ENCODE results near the gene GCK. TPM values are rescaled to one million over a fixed set of nuclear protein-coding genes. Genes with fewer than 3 reads are reported as not detected.

The GCK gene
- total RNA-seq, 1 experiment from 2014 or later: not detected

DNA sequence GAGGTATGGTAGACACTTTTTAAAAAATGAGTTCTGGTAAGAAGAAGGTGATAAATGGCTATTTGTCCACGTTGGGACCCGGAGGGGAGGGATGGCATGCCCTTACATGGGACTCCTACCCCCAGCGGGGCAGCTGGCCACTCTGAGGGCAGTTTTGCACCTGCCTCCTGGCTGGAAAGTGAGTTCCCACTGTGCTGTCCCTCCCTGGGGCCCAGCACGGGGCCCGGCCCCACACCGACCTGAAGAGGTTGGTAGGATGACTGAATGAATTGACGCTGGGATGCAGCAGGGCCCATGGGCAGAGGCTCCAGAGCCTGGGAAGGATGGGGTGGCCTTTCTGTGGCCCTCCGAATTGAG lies 85.7 kb downstream of the GCK start:
- Histone ChIP-seq H4K20me1 (ENCODE audit: low read length) (no peaks in the 10 kb centered on the region), H3K9me3 (ENCODE audit: low read length) (no peaks in the 10 kb centered on the region), H3K27ac (ENCODE audit: low read length) (no peak overlapping the region), H3K9ac (ENCODE audit: low read length) (no peak overlapping the region), H3F3A (ENCODE audit: low read length, unreplicated experiment) (no peaks in the 10 kb centered on the region), H3K27me3 (ENCODE audit: low read length) (no peaks in the 10 kb centered on the region), H3K4me2 (ENCODE audit: low read length) (no peak overlapping the region), H3K4me3 (ENCODE audit: low read length) (no peak overlapping the region), H3K79me2 (ENCODE audit: low read length) (no peaks in the 10 kb centered on the region), H3K4me1 (ENCODE audit: insufficient read depth, low read length) (no peaks in the 10 kb centered on the region), H2AFZ (ENCODE audit: low read length) (no peak overlapping the region), H3K9me2 (replicated peaks; ENCODE audit: low read length) (no peaks in the 10 kb centered on the region), H3K36me3 (ENCODE audit: low read depth, low read length) (no peaks in the 10 kb centered on the region)
- ATAC-seq (no peak), DNase-seq (no peak)
- TF ChIP-seq EZH2 (IDR thresholded peaks at IDR 0.05; ENCODE audit: low read length, unreplicated experiment) (no peak), CTCF (conservative IDR thresholded peaks at IDR 0.05; ENCODE audit: low read depth, low read length) (no peak), EZH2phosphoT487 (IDR thresholded peaks at IDR 0.05; ENCODE audit: borderline replicate concordance, low read length) (no peak)
- ChIA-PET POLR2A (ENCODE audit: unreplicated experiment) (no interaction called here), CTCF (no interaction called here)
- no TSS peak for BruUV-seq (replicated peaks)
- intact Hi-C loops (cut with micrococcal nuclease): no loop called here

DNA sequence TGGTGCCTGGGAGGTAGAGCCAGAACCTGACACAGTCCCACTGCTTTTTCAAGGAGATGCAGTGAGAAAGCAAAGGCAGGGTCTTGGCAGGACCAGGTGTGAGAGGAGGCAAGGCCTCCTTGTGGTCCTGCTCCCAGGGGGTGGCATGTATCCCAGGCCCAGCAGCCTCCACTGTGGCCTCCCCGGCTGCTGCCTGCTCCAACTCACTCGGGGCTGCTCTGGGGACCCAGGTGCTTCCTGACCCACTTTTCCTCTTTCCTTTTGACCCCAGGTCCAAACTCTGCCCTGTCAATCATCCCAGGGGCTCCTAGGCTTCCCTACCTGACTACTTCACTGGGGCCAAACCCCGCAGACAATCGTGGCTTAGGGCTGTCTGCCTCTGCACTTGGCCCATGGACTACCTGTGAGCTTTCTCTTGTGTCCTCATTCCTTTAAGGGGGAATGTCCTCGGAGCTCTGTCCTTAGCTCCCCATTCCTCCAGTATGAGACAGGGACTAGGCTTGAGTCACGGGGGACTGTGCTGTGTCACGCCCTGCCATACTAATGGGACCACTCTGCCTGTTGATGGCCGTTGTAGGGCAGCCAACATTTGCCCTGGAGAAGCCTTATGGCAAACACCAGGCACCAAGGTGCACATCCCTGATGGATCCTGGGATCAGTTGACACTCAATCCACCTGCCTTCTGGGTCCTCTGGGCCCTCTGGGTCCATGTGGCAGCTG lies 86.2 kb downstream of the GCK start:
- BruUV-seq (replicated peaks): no TSS peak
- intact Hi-C loops (cut with micrococcal nuclease): no loop called here
- no peaks in the 10 kb centered on the region for H3K79me2 ChIP-seq (ENCODE audit: low read length)
- H3K4me1 ChIP-seq (ENCODE audit: insufficient read depth, low read length): no peaks in the 10 kb centered on the region
- no peak overlapping the region for H3K4me3 ChIP-seq (ENCODE audit: low read length)
- no peaks in the 10 kb centered on the region for H4K20me1 ChIP-seq (ENCODE audit: low read length)
- H3K36me3 ChIP-seq (ENCODE audit: low read depth, low read length): no peaks in the 10 kb centered on the region
- no peaks in the 10 kb centered on the region for H3K27me3 ChIP-seq (ENCODE audit: low read length)
- ChIA-PET POLR2A (ENCODE audit: unreplicated experiment) (no interaction called here), CTCF (no interaction called here)
- no peak for TF ChIP-seq EZH2phosphoT487 (IDR thresholded peaks at IDR 0.05; ENCODE audit: borderline replicate concordance, low read length)
- no peak for TF ChIP-seq CTCF (conservative IDR thresholded peaks at IDR 0.05; ENCODE audit: low read depth, low read length)
- TF ChIP-seq EZH2 (IDR thresholded peaks at IDR 0.05; ENCODE audit: low read length, unreplicated experiment): no peak
- no peak overlapping the region for H3K27ac ChIP-seq (ENCODE audit: low read length)
- H3K4me2 ChIP-seq (ENCODE audit: low read length): no peak overlapping the region
- no peak for DNase-seq
- no peaks in the 10 kb centered on the region for H3K9me2 ChIP-seq (replicated peaks; ENCODE audit: low read length)
- no peak; the same call in 1 of the 2 replicates for ATAC-seq
- no peak overlapping the region for H3K9ac ChIP-seq (ENCODE audit: low read length)
- H3F3A ChIP-seq (ENCODE audit: low read length, unreplicated experiment): no peaks in the 10 kb centered on the region
- no peak overlapping the region for H2AFZ ChIP-seq (ENCODE audit: low read length)
- no peaks in the 10 kb centered on the region for H3K9me3 ChIP-seq (ENCODE audit: low read length)

DNA sequence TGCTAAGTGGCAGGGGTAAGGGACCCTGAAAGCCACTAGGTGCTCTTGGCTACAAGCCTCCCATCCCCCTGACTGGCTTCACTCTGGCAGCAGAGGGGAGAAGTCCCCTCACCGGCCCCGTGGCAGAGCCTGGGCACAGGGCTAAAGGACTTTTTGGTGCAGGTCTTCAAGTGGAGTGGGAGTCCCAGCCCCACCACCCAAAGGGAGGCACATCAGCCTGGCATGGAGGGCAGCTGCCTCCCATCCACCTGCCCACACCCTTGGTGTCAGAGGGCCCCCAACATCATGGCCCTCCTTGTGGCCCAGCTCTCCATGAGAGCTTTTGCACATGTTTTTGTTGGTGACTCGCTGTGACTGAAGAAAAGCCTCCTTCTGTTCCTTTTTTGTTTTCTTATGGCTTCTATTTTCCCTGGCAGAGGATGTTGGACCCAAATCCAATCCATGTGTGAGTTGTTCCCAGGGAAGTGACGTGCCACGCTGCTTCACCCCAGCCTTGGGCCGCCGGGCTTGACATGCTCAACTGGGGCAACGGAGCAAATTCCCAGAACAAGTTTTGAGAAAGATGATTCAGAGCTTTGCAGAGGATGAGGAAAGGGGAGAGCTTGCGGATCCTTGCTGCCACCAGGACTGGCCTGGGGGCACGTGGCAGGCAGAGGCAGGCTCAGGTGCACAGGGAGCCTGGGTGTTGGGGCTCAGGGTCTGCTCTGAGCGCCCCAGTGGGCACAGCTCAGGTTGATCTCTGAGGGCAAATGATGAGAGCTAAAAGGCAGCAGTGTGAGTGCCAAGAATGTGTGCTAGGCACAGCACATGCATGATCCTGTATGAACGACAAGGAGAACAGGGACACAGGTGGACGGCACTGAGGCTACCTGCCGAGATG lies 87.0 kb downstream of the GCK start:
- H3K9me2 ChIP-seq (replicated peaks; ENCODE audit: low read length): no peaks in the 10 kb centered on the region
- H3K4me3 ChIP-seq (ENCODE audit: low read length): no peak overlapping the region
- no peak for DNase-seq
- ChIA-PET POLR2A (ENCODE audit: unreplicated experiment) (no interaction called here), CTCF (no interaction called here)
- no TSS peak for BruUV-seq (replicated peaks)
- no peak overlapping the region for H3K9ac ChIP-seq (ENCODE audit: low read length)
- no peak for ATAC-seq
- no peaks in the 10 kb centered on the region for H4K20me1 ChIP-seq (ENCODE audit: low read length)
- no peak overlapping the region for H2AFZ ChIP-seq (ENCODE audit: low read length)
- H3K79me2 ChIP-seq (ENCODE audit: low read length): no peaks in the 10 kb centered on the region
- no peaks in the 10 kb centered on the region for H3F3A ChIP-seq (ENCODE audit: low read length, unreplicated experiment)
- intact Hi-C loops (cut with micrococcal nuclease): no loop called here
- H3K4me1 ChIP-seq (ENCODE audit: insufficient read depth, low read length): no peaks in the 10 kb centered on the region
- H3K9me3 ChIP-seq (ENCODE audit: low read length): no peaks in the 10 kb centered on the region
- no peaks in the 10 kb centered on the region for H3K36me3 ChIP-seq (ENCODE audit: low read depth, low read length)
- H3K27me3 ChIP-seq (ENCODE audit: low read length): no peaks in the 10 kb centered on the region
- H3K4me2 ChIP-seq (ENCODE audit: low read length): no peak overlapping the region
- TF ChIP-seq EZH2phosphoT487 (IDR thresholded peaks at IDR 0.05; ENCODE audit: borderline replicate concordance, low read length) (no peak), CTCF (conservative IDR thresholded peaks at IDR 0.05; ENCODE audit: low read depth, low read length) (no peak), EZH2 (IDR thresholded peaks at IDR 0.05; ENCODE audit: low read length, unreplicated experiment) (no peak)
- no peak overlapping the region for H3K27ac ChIP-seq (ENCODE audit: low read length)
